CD4-positive, alpha-beta T cell treated with Interleukin-12 subunit alpha and Interleukin-12 subunit beta, for 1 hour (primary cell): Measurements from ENCODE around the gene TSPYL1.
A peak's percentile ranks its signal among the peaks of the same experiment; 100 is the strongest.
"Not testable (repeated sequence)": the region's sequence is repeated elsewhere in the genome, so short reads cannot be mapped to it uniquely, and the experiment has no call there.

Source experiments
- DNase-seq: peaks from one replicate; pipeline ENCODE4 v3.0.0-alpha.2; 2020

Gene TSPYL1

DNA sequence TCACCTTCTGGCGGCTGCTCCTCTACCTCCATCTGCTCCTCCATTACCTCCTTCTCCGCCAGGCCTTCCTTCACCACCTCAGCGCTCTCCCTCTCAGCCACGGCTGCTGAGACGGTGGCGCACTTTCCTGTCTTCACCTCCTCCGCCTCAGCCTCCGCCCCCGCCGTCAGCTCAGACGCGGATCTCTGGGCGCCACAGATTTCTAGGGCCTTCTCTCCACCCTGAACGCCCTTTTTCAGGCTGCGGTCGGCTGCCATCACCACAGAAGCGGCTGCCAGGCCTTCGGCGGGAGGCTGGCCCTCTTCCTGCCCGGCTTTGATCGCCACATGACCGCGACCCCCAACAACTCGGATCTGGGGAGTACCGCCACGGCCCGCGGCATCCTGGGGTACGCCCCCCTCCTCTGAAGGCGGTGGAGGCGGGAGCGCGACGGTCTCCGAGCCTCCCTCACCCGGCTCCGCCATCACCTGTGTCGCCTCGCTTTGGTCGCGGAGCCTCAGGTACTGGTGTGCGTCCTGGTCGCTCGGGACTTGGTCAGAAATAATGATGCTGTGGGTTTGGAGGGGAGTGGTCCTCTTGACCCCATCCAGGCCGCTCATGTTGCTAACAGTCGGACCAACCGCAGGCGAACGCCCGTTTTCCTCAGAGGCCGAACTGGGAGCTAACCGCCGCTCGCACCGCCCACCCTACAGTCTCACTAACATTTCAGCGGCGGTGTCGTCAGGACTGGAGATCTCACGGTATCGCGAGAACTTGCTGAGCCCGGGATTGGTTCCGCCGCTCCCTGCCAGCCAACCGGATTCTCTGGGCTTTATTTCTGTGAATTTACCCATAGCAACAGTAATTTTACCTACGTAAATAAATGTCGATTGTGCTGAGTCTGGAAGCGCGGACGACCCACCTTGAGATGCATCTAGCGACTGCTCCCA is at the start of gene TSPYL1:
Gene TSPYL1, minus strand, starts transcription at position 699 of the 929 bp plus-strand sequence. Its CDS starts 100 bp downstream, at position 599.
- peak; percentile 97 for DNase-seq

DNA sequence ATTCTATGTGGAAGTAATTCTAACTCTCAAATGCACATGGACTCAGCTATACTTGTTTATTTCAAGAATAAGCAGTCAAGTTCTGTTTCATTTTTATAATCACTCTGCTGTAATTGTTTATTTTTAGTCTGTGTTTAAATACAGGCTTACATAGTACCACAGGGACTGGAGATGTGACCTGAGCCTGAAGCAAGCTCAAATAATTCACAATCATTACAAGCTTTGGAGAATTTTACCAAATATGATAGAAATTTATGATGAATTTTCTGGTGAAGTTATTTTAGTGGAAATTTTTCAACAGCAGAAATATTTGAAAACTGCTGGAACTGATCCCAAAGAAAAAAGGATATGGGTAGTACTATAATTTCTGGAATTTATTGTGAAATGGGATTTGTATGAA is 49.4 kb upstream of the TSPYL1 start:
- no peak for DNase-seq

DNA sequence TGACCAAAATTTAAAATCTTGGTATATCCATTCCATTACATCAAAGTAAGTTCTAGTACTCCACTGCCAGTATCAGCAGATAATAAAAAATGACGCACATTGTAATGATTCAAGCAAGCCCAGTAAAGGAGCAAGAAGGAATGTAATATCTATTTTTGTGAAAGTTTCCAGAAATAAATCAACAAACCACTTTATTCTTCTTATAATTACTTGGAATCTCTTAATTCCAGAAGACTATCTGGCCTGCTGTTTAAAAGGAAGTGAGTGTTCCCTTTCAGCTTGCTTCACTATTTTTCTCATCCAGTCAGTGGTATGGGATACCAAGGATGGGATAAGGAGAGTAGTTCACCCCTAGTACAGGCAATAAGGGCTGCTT is 48.8 kb upstream of the TSPYL1 start:
- DNase-seq: no peak

DNA sequence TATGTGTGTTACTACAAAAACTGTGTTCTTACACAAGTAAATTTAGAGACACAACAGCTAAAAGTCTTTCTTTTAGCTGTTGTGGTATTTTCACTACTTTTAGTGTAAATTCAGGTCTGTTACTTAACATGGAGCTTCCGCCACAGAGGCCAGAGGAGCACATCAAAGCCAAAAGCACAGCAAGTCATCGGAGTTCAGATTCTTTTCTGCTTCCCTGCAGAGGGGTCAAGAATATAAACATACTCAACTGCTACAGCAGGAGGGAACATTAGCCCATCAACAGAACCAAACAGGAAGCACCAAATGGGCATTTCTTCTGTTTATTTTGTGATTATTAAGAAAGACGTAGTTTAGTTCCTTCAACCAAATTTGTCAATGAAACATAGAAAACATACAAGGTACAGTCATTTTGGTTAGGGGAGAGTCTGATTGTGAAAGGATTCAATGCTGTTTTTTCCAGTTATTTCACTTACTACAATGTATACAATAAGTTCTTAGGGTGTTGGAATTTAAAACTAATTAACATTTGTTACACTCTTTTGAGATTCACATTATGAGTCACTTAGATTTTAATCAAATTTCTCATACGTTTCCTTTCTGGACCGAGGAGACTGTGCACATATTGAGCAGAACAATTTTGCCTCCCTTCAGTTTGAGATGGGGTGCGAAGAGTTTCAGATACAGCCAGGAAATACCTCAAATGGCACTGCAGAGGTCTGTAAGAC is 48.2 kb upstream of the TSPYL1 start:
- DNase-seq: no peak

DNA sequence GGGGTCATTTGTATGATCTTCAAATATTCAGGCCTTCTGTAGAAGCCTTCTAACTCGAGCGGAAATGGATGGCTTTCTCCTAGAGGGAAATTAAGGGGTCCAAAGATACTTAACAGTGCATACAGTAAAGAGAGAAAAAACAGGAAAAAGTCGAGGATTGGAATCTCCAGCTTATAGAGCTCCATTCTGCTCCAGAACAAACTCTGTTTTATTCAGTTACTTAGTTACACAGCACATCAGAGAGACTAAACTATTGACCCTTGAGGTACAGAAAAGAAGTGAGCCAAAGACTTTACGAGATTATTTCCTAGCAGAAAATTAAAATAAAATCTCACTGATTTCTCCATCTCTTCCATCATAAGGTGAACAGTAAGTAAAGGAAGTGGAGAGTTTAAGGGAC is 47.3 kb upstream of the TSPYL1 start:
- DNase-seq: no peak

DNA sequence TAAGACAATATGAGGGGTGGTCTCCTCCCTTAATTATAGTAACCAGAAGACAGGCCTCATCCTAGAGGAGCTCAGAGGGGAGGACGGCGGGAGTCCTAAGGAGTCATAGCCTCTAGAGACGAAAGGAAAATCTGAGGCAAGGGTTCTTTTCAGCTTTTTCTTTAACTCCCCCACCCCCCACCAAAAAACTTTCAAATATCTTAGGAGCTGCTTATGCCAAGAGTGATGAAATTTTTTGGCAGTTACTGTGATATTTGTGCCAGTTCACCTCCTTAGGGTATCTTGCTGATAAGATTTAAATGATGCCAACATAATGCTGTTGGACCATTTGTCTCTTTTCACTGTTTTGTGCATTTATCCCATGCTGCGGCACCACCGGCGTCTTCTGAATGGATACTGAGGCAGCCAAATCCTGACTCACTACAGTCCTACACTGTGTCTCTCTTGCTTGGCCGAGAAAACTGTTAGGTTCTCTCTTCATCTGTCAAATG is 46.5 kb upstream of the TSPYL1 start:
- no peak for DNase-seq

DNA sequence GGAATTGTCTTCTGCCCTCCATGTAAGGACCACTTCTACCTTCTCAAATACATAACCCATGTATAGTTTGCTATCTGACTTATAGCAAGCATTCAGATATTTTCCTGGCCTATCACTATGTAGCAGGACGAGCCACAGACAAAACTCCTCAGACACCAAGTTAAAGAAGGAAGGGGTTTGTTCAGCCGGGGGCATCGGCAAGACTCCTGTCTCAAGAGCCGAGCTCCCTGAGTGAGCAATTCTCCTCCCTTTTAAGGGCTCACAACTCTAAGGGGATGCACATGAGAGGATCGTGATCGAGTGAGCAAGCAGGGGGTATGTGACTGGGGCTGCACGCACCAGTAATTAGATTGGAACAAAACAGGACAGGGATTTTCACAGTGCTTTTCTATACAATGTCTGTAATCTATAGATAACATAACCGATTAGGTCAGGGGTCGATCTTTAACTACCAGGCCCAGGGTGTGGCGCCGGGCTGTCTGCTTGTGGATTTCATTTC is 46.0 kb upstream of the TSPYL1 start:
- not testable (repeated sequence) for DNase-seq

DNA sequence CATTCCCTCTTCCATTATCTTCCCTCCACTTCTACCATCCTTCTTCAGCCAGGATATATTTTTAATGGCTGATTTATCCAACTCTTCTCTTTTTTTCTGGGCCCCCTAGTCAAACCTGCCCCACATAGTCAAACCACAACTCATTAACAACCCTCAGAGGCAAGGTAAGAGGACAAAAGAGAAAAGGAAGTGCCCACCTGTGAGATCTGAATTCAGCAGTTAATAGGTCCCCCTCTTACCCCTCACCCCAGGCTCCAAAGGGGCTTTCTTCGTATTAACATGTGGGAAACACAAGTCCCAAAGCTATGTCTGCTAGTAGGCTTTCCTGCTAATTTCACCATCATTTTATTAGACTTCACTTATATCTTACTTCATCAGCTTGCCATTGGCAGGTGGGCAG is 44.1 kb upstream of the TSPYL1 start:
- DNase-seq: no peak

DNA sequence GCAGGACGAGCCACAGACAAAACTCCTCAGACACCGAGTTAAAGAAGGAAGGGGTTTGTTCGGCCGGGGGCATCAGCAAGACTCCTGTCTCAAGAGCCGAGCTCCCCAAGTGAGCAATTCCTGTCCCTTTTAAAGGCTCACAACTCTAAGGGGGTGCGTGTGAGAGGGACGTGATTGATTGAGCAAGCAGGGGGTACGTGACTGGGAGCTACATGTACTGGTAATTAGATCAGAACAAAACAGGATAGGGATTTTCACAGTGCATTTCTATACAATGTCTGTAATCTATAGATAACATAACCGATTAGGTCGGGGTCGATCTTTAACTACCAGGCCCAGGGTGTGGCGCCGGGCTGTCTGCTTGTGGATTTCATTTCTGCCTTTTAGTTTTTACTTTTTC is 42.2 kb upstream of the TSPYL1 start:
- DNase-seq: not testable (repeated sequence)

DNA sequence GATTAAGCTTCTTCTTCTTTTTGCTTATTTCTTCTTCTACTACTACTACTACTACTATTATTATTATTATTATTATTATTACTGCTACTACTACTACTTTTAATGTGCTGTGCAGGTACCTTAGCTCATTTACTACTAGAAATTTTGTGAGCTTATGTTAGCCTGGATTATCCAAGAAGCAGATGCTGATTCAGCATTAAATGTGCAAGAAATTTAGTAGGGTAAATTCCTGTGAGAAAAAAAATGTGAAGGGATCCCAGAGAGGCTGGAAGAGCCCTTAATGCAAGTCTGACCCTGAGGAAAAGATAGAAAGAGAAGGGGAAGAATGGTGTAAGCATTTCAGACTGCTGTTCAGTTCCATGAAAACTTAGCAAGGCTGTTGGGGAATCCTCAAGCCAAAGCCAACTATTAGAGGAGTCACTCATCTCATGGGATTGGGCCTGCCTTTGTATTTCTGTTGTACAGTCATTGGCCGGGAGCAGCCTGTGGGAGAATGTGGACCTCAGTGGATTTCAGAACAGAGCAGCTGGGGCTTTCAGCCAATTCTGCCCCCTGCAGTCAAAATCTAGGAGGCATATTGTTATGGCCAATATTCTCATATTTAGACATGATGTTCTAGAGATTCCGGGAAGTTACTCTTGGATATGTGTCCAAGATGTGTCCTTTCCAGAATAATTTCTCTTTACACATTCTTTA is 37.2 kb upstream of the TSPYL1 start:
- no peak for DNase-seq

DNA sequence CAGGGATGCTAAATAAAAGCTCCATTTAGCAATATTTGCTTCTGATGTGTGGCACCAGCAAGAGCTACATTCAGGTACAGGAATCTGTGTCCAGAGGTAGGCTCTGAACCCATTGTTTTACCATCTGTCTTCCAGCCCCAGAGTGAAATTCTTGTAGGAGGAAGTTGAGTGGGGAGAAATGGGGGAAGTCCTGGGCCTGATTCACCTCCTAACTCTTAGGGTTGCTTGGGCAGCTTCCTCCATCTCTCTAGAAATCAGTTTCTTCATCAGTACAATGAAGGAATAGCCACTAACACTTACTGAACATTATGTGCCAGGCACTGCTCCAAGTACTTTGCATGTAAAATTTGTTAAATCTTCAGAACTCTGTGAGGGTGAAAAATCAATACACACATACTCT is 35.1 kb upstream of the TSPYL1 start:
- DNase-seq: peak; percentile 2

DNA sequence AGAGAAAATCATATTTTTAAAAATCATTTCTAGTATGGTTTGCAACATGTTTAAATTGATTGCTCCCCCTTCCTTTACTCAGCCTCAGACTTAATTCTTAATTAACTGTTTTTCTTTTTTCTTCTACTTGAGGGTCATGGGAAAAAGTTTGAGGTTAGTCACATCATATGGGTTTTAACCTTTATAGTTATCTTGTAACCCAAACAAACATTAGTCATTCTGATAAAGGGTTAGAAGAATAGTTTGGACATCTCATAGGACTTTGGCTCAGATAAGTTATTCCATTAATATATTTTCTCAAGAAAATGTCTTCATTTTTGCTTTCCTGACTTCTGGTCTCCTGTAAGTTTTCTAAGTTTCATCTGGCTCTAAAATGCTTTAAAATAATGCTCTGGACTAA is 34.5 kb upstream of the TSPYL1 start:
- DNase-seq: no peak

DNA sequence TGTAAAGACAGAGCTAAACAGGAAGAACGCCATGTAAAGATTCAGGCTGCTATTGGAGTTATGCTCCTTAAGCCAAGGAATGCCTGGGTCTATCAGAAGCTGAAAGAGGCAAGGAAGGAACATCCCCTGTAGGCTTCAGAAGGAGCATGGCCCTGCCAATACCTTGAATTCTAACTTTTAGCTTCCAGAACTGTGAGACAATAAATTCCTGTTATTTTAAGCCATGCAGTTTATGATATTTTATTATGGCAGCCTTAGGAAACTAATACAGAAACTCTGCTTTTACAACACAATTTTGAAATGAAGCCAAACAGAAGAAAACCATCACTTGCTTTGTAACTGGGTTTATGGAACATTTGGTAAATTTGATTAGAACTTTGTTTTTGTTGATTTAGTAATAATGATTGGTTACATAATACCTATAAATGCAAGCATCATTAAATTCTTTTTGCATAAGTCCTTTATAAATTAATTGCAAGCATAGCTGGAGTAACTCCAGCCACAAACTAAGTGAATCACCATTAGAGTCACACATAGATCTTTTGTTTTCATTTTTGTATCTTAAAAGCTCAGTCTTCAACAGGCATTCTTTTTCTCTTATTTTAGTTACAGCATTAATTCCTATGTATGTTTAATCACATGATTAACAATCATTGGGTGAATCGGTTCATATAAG is 33.5 kb upstream of the TSPYL1 start:
- no peak for DNase-seq

DNA sequence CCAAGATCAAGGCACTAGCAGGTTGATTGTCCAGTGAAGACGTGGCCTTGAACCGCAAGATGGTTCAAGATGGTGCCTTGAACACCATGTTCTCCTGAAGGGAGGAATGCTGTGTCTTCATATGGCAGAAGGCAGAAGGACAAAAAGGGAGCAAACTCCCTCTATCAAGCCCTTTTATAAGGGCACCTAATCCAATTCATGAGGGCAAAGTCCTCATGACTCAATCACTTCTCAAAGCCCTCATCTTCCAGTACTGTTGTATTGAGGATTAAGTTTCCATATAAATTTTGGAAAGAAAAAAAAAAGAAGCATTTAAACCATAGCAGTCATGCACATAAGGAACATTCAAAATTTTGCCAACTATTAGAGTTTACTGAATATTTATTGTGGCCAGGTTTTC is 29.9 kb upstream of the TSPYL1 start:
- DNase-seq: no peak

DNA sequence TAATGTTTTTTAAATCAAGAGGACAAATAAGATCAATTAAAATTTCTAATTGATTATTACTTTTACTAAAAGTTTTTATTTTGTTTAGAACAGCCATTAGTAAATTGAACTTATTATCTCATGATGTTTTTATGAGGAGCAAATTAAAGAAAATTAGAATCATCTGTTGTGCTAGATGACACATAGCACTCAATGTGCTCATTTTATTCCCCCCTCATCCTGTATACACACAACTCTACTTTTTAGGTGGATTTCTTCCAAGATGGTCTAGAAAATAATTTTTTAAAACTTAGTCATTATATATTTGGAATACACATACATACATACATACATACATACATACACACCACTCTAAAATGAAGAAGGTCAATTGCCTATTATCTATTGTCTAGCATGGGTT is 29.3 kb upstream of the TSPYL1 start:
- DNase-seq: no peak

DNA sequence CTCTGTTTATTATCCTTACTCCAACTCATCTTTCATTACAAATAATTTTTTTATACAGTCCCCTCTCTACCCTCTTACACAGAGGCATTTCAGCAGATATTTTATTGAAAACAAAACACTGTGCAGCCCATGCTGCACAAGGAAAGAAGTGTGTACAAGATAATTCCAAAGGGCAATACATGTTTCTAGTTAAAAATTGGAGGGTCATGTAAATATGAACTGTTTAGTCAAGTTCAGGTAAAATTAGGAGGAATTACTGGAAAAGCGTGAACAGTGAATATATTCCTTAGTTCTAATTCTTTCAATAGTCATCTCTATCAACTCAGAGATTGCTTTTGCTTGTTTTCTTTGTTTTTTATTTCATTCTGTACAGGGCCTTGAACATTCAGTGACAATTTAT is 27.9 kb upstream of the TSPYL1 start:
- DNase-seq: no peak

DNA sequence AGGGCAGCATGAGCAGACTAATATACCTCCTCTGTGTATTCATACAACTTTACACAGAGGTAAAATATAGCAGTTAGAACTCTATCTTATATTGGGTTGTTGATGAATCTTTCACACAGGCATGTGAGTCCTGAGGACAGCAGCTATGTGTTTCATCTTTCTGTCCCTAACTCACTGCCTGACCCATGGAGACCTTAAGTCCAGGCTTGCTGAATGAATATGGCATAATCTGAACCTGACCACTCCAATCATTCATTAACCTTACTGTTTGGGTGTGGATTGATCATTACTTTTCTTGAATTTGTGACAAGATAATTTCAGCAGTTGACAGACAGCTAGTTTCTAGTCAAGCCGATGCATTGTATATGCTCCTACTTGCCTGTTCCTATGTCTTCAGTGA is 27.3 kb upstream of the TSPYL1 start:
- DNase-seq: no peak

DNA sequence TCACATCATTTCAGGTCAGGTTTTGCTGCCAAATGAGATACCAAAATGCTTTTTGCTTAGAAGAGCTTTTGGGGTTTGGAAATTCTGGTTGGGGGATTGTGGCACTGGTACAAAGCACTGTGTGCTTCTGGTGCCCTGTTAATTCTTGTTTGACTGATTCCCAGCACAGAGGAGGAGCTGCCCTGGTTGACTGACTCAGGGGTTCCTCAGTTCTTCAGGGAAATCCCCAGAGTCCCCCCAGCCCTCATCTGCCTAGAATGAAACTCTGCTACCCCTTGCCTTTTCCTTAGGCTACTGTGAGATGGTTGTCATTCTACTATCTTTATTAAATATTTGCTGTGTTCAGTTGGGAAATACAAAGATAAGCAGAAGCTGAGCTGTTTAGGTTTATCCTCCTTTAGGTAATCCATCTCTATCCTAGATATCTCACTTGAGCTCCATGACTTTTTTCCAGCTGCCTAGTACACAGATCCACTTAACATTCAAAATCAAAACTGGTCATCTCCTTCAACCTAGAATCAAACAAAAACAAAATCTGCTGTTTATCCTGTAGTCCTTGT is 24.9 kb upstream of the TSPYL1 start:
- DNase-seq: no peak

DNA sequence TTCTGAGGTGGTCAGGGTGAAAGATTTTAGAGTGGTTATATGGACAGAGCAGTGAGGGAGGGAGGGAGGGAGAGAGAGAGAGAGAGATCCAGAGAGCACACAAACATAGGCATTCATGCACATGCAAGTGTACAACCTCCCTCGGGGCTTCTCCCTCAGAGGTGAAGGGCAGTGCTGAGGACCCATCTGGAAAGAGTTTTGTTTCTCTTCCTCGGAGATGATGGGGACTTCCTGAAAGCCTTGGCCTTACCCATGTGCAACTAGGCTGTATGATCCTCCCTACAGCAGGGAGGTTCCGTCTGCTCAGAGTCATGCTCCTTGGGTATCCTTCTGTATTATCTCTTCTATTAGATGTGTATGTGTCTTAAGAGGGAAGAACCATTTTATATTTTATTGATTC is 21.4 kb upstream of the TSPYL1 start:
- no peak for DNase-seq

DNA sequence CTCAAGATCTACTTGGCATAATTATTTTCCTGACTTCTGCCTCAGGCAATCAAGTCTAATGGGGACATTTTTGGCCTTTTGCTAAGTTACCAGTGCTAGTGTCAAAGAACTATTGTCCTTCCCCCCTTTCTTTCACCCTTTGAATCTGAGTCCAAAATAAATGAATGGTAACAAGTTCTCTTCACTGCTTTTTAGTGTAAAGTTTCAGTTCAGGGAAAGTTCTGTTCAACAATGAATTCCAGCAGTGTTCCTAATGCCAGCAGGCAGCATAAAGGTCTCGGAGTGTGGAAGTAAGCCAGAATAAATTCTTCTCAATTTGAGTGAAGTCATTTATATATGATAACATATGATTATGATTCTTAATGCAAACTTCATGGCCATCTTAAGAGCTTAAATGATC is 20.8 kb upstream of the TSPYL1 start:
- DNase-seq: no peak

DNA sequence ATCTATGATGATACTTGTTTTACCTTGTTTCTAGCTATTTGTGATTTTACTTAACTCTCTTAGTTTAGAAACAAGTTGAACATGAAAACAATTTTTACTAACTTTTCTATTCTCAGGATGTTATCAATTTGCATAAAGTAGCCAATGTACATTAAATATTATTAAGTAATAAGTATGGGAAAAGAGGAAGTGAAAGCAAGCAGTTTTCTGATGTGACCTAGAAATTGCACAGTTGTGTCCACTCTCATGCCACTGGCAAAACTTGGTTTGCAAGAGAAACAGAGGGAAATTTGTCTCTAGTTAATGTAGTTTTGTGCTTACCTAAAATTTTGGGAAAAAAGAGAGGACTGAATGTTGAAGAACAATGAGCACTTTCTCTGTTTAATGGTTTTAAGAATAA is 19.2 kb upstream of the TSPYL1 start:
- no peak for DNase-seq

DNA sequence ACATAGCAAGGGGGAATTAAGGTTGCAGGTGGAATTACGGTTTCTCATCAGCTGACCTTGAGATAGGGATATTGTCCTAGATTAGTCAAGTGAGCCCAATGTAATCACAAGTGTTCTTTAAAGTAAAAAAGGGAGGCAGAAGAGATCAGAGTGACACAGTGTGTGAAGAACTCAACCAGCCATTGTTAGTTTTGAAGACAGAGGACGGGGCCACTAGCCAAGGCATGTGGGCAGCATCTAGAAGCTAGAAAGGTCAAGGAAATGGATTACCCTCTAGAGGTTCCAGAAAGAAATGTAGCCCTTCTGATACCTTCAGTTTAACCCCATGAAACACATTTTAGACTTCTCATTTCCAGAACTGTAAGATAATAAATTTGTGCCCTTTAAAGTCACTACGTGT is 18.5 kb upstream of the TSPYL1 start:
- no peak for DNase-seq
